ENCODE data around the gene SYT2.

DNA sequence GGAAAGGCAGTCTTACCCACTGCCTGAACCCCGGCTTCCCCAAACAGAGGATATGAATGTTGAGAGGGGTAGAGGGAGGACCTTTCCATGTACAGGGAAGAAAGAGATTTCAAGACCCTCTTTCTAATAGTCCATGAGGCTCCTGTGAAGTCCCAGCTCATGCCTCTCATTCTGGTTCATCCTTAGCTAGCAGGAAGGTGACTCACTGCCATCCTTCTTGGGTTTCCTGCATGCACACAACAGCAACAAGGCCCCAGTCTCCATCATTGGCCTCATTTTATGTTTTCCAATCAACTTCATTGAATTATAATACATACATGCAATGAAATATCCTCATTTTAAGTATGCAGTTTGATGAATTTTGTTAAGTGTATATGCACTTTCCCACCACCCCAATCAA lies 46.2 kb downstream of the SYT2 start:
- TF ChIP-seq NR3C1 (CRISPR knock-in tag; conservative IDR thresholded peaks at IDR 0.05; ENCODE audit: low read depth) (no peak), EMX1 (CRISPR knock-in tag; IDR thresholded peaks at IDR 0.05) (no peak), ZNF232 (CRISPR knock-in tag; IDR thresholded peaks at IDR 0.05) (no peak), TP53 (CRISPR knock-in tag; IDR thresholded peaks at IDR 0.05) (no peak), ZNF138 (CRISPR knock-in tag; conservative IDR thresholded peaks at IDR 0.05) (no peak), SP1 (CRISPR knock-in tag; conservative IDR thresholded peaks at IDR 0.05) (no peak)
- TF ChIP-seq, protein P1, sequence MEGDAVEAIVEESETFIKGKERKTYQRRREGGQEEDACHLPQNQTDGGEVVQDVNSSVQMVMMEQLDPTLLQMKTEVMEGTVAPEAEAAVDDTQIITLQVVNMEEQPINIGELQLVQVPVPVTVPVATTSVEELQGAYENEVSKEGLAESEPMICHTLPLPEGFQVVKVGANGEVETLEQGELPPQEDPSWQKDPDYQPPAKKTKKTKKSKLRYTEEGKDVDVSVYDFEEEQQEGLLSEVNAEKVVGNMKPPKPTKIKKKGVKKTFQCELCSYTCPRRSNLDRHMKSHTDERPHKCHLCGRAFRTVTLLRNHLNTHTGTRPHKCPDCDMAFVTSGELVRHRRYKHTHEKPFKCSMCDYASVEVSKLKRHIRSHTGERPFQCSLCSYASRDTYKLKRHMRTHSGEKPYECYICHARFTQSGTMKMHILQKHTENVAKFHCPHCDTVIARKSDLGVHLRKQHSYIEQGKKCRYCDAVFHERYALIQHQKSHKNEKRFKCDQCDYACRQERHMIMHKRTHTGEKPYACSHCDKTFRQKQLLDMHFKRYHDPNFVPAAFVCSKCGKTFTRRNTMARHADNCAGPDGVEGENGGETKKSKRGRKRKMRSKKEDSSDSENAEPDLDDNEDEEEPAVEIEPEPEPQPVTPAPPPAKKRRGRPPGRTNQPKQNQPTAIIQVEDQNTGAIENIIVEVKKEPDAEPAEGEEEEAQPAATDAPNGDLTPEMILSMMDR (IDR thresholded peaks at IDR 0.05), result no peak
- TF ChIP-seq, protein P2, sequence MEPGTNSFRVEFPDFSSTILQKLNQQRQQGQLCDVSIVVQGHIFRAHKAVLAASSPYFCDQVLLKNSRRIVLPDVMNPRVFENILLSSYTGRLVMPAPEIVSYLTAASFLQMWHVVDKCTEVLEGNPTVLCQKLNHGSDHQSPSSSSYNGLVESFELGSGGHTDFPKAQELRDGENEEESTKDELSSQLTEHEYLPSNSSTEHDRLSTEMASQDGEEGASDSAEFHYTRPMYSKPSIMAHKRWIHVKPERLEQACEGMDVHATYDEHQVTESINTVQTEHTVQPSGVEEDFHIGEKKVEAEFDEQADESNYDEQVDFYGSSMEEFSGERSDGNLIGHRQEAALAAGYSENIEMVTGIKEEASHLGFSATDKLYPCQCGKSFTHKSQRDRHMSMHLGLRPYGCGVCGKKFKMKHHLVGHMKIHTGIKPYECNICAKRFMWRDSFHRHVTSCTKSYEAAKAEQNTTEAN (CRISPR knock-in tag; IDR thresholded peaks at IDR 0.05), result no peak
- TF ChIP-seq, protein P3, sequence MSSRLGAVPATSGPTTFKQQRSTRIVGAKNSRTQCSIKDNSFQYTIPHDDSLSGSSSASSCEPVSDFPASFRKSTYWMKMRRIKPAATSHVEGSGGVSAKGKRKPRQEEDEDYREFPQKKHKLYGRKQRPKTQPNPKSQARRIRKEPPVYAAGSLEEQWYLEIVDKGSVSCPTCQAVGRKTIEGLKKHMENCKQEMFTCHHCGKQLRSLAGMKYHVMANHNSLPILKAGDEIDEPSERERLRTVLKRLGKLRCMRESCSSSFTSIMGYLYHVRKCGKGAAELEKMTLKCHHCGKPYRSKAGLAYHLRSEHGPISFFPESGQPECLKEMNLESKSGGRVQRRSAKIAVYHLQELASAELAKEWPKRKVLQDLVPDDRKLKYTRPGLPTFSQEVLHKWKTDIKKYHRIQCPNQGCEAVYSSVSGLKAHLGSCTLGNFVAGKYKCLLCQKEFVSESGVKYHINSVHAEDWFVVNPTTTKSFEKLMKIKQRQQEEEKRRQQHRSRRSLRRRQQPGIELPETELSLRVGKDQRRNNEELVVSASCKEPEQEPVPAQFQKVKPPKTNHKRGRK (CRISPR knock-in tag; IDR thresholded peaks at IDR 0.05; ENCODE audit: borderline replicate concordance), result no peak
- TF ChIP-seq, protein P4, sequence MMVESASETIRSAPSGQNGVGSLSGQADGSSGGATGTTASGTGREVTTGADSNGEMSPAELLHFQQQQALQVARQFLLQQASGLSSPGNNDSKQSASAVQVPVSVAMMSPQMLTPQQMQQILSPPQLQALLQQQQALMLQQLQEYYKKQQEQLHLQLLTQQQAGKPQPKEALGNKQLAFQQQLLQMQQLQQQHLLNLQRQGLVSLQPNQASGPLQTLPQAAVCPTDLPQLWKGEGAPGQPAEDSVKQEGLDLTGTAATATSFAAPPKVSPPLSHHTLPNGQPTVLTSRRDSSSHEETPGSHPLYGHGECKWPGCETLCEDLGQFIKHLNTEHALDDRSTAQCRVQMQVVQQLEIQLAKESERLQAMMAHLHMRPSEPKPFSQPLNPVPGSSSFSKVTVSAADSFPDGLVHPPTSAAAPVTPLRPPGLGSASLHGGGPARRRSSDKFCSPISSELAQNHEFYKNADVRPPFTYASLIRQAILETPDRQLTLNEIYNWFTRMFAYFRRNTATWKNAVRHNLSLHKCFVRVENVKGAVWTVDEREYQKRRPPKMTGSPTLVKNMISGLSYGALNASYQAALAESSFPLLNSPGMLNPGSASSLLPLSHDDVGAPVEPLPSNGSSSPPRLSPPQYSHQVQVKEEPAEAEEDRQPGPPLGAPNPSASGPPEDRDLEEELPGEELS (CRISPR knock-in tag; IDR thresholded peaks at IDR 0.05), result no peak
- TF ChIP-seq, protein P5, sequence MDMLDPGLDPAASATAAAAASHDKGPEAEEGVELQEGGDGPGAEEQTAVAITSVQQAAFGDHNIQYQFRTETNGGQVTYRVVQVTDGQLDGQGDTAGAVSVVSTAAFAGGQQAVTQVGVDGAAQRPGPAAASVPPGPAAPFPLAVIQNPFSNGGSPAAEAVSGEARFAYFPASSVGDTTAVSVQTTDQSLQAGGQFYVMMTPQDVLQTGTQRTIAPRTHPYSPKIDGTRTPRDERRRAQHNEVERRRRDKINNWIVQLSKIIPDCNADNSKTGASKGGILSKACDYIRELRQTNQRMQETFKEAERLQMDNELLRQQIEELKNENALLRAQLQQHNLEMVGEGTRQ (CRISPR knock-in tag; IDR thresholded peaks at IDR 0.05), result no peak

All from WTC11 (cell line).